Measurements from ENCODE around the gene DEGS1.

Gene DEGS1

GRCh38 chr1:224199679-224200078, 16.6 kb downstream of the DEGS1 start:
- Histone ChIP-seq H3K36me3 (ENCODE audit: insufficient read depth) (no peaks in the 10 kb centered on the region), H3K79me2 (ENCODE audit: insufficient read depth, low read depth) (no peaks in the 10 kb centered on the region), H3K4me3 (IDR thresholded peaks at IDR 0.05; ENCODE audit: insufficient read depth, low read depth, low read length) (no peak overlapping the region), H2AFZ (ENCODE audit: low read depth) (no peak overlapping the region), H3K4me2 (no peak overlapping the region), H4K20me1 (ENCODE audit: insufficient read depth) (no peaks in the 10 kb centered on the region), H3K27me3 (ENCODE audit: insufficient read depth, low read depth) (no peaks in the 10 kb centered on the region), H3K27ac (no peak overlapping the region), H3K4me1 (ENCODE audit: low read depth, poor library complexity, severe bottlenecking) (no peaks in the 10 kb centered on the region), H3K9ac (no peak overlapping the region)
- TF ChIP-seq, protein P1, sequence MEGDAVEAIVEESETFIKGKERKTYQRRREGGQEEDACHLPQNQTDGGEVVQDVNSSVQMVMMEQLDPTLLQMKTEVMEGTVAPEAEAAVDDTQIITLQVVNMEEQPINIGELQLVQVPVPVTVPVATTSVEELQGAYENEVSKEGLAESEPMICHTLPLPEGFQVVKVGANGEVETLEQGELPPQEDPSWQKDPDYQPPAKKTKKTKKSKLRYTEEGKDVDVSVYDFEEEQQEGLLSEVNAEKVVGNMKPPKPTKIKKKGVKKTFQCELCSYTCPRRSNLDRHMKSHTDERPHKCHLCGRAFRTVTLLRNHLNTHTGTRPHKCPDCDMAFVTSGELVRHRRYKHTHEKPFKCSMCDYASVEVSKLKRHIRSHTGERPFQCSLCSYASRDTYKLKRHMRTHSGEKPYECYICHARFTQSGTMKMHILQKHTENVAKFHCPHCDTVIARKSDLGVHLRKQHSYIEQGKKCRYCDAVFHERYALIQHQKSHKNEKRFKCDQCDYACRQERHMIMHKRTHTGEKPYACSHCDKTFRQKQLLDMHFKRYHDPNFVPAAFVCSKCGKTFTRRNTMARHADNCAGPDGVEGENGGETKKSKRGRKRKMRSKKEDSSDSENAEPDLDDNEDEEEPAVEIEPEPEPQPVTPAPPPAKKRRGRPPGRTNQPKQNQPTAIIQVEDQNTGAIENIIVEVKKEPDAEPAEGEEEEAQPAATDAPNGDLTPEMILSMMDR (conservative IDR thresholded peaks at IDR 0.05; ENCODE audit: low read depth, low read length): no peak

- H3K4me3 ChIP-seq (IDR thresholded peaks at IDR 0.05; ENCODE audit: insufficient read depth, low read depth, low read length): no peak overlapping the region
- no peaks in the 10 kb centered on the region for H3K79me2 ChIP-seq (ENCODE audit: insufficient read depth, low read depth)
- H4K20me1 ChIP-seq (ENCODE audit: insufficient read depth): no peaks in the 10 kb centered on the region
- no peak overlapping the region for H3K9ac ChIP-seq
- H3K4me2 ChIP-seq: no peak overlapping the region
- no peaks in the 10 kb centered on the region for H3K4me1 ChIP-seq (ENCODE audit: low read depth, poor library complexity, severe bottlenecking)
- H3K27ac ChIP-seq: no peak overlapping the region
- no peaks in the 10 kb centered on the region for H3K27me3 ChIP-seq (ENCODE audit: insufficient read depth, low read depth)
- no peaks in the 10 kb centered on the region for H3K36me3 ChIP-seq (ENCODE audit: insufficient read depth)
- TF ChIP-seq, protein P1 (conservative IDR thresholded peaks at IDR 0.05; ENCODE audit: low read depth, low read length): no peak
- no peak overlapping the region for H2AFZ ChIP-seq (ENCODE audit: low read depth)
These were observed 18.3 kb downstream of the DEGS1 start for GRCh38 chr1:224201383-224201782.

DNA sequence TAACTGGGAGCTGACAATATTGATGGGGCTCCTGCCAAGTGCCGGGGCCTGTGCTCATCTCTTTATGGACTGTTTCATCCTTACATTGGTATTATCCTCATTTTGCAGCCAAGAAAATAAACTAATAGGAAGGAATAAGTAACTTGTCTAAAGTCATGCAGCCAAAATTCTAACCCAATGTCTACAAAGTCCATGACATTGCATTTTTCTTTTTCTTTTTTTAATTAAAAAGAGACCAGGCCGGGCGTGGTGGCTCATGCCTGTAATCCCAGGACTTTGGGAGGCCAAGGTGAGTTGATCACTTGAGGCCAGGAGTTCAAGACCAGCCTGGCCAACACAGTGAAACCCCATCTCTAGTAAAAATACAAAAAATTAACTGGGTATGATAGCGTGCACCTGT, 18.8 kb downstream of the DEGS1 start:
- Histone ChIP-seq H3K4me3 (IDR thresholded peaks at IDR 0.05; ENCODE audit: insufficient read depth, low read depth, low read length) (no peak overlapping the region), H3K9ac (no peak overlapping the region), H3K79me2 (ENCODE audit: insufficient read depth, low read depth) (no peaks in the 10 kb centered on the region), H4K20me1 (ENCODE audit: insufficient read depth) (no peaks in the 10 kb centered on the region), H3K27me3 (ENCODE audit: insufficient read depth, low read depth) (no peaks in the 10 kb centered on the region), H3K4me2 (no peak overlapping the region), H3K4me1 (ENCODE audit: low read depth, poor library complexity, severe bottlenecking) (no peaks in the 10 kb centered on the region), H2AFZ (ENCODE audit: low read depth) (no peak overlapping the region), H3K36me3 (ENCODE audit: insufficient read depth) (no peaks in the 10 kb centered on the region), H3K27ac (no peak overlapping the region)
- TF ChIP-seq, protein P1 (conservative IDR thresholded peaks at IDR 0.05; ENCODE audit: low read depth, low read length): no peak

DNA sequence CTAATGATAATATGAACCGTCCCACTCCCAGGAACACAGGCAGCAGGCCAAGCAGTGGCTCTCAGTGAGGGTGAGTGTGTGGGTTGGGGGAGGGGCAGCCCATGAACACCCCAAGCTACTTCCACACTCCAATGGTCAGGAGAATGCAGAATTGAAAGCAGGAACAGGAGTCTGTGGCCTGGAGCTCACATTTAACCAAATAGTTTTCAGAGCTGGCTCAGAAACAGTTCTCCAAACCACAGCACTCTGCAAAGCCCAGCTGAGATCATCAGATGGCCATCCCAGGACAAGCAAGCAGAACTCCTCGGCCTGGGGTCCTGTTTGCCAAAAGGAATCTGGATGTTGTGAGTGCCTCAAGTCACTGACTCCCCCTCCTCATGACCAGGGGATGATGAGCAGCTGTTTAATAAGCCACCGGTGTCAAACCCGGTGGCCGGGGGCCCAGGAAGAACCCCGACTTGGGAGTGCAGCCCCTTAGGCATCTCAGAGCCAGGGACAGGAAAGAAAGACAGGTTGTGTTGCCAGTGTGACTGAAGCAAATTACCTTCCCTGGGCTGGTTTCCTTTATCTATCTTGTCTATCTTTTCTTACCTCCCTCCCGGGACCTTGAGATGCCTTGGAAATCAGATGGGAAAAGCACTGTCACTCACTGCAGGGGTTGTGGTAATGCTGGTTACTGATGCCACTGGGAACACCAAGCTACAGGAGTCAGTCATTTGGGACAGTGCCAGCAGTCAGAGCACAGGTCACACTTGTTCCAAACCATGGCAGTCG, 20.4 kb downstream of the DEGS1 start:
- Histone ChIP-seq H4K20me1 (ENCODE audit: insufficient read depth) (no peaks in the 10 kb centered on the region), H3K79me2 (ENCODE audit: insufficient read depth, low read depth) (no peaks in the 10 kb centered on the region), H3K9ac (no peak overlapping the region), H3K27me3 (ENCODE audit: insufficient read depth, low read depth) (no peaks in the 10 kb centered on the region), H3K4me2 (no peak overlapping the region), H3K36me3 (ENCODE audit: insufficient read depth) (no peaks in the 10 kb centered on the region), H3K4me1 (ENCODE audit: low read depth, poor library complexity, severe bottlenecking) (no peaks in the 10 kb centered on the region), H2AFZ (ENCODE audit: low read depth) (no peak overlapping the region), H3K27ac (no peak overlapping the region), H3K4me3 (IDR thresholded peaks at IDR 0.05; ENCODE audit: insufficient read depth, low read depth, low read length) (no peak overlapping the region)
- TF ChIP-seq, protein P1 (conservative IDR thresholded peaks at IDR 0.05; ENCODE audit: low read depth, low read length): no peak

Data from KMS-11 (cell line).